NT2/D1 (cell line): ENCODE results near the gene OR2A12.
"Not testable (repeated sequence)": the region's sequence is repeated elsewhere in the genome, so short reads cannot be mapped to it uniquely, and the experiment has no call there.

ENCODE experiments used
- YY1 ChIP-seq: IDR thresholded peaks from 2 replicates; pipeline ENCODE4 v1.6.1; 2011; ENCODE audit not compliant: insufficient read length, insufficient read depth
- ZNF274 ChIP-seq: IDR thresholded peaks from 2 replicates; pipeline ENCODE4 v1.6.1; 2011; ENCODE audit warnings: mild to moderate bottlenecking, low read depth, low read length

GRCh38 chr7:144129601-144130000 is 43.5 kb downstream of the OR2A12 start:
- TF ChIP-seq ZNF274, YY1: not testable (repeated sequence)
